ENCODE data around the gene CALD1.

CALD1 gene

DNA sequence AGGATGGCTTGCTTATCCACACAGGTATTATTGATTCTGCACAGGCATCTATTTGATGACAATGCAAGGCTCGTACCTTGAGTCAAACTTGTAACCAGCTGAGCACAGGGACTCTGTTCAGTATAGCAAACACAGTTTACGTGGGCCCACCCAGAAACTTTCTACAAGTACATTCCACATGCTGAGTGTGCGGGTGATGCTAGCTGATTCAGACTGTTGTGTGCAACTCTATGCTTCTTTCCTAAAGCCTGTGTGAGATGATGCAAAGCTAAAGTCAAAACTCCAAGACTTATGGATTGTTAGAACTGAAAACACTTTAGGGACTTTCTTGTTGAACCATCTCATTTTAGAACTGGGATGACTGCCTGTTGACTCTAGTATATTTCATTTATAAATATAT, 21.5 kb upstream of the CALD1 start:
- Histone ChIP-seq H2AK5ac (ENCODE audit: low read length) (no peak overlapping the region), H2BK120ac (ENCODE audit: insufficient read depth, low read length, poor library complexity) (peak overlapping the region; percentile 12), H3K27me3 (ENCODE audit: insufficient read depth, low read length) (no peaks in the 10 kb centered on the region), H3K79me1 (ENCODE audit: low read length) (peaks cover 22% of the 10 kb centered on the region), H4K12ac (ENCODE audit: low read depth, low read length) (no peak overlapping the region), H3K18ac (ENCODE audit: low read length) (peak overlapping the region; percentile 7), H3K14ac (ENCODE audit: low read length) (peak overlapping the region; percentile 15), H2BK5ac (ENCODE audit: low read depth, low read length, poor library complexity) (no peak overlapping the region), H3K9me3 (ENCODE audit: insufficient read depth, low read depth, low read length) (peaks cover 3% of the 10 kb centered on the region), H3K79me2 (ENCODE audit: control insufficient read depth, insufficient read depth, low read length, poor library complexity) (no peaks in the 10 kb centered on the region), H2BK12ac (ENCODE audit: low read length) (peak overlapping the region; percentile 19), H3K27ac (ENCODE audit: low read depth, low read length) (peak overlapping the region; percentile 32), H4K91ac (ENCODE audit: low read depth, low read length) (peak overlapping the region; percentile 7), H3K4me1 (ENCODE audit: control insufficient read depth in 1 of 2, insufficient read depth in 2 of 2, low read length in 2 of 2) (peaks cover 11 to 18% of the 10 kb centered on the region in 2 experiments), H4K8ac (ENCODE audit: low read depth, low read length) (no peak overlapping the region), H3K9ac (ENCODE audit: low read length) (no peak overlapping the region), H2AFZ (ENCODE audit: insufficient read depth, low read length, poor library complexity) (no peak overlapping the region), H3K4ac (ENCODE audit: low read depth, low read length) (no peak overlapping the region), H3K23ac (ENCODE audit: low read length) (no peak overlapping the region), H3K4me2 (ENCODE audit: low read length) (no peak overlapping the region), H3K36me3 (ENCODE audit: control insufficient read depth in 1 of 2, insufficient read depth in 2 of 2, low read length in 2 of 2) (no peaks in the 10 kb centered on the region), H3K4me3 (ENCODE audit: low read depth, low read length) (no peak overlapping the region)
- no CpG with 5 or more reads among the region's 3 CpGs for WGBS (ENCODE audit: extremely low coverage, insufficient coverage, insufficient read length)
- DNase-seq, result peak; percentile 48 to 76

DNA sequence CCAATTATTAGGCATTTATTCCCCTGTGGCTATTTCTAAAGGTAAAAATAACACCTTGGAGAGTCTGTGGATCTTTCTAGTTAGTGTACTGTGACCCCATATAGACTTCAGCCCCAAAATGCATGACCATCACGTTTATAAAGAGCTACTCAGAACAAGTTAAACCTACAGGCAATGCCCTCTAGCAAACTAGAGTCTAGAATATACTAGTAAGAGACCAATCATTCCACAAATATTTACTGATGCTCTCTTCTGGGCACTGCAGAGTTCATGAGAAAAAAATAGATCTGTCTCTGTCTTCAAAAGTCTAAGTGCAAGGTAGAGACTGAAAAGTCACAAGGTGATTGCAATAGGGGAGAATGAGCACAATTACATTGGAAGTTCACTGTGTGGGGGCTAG, 20.5 kb upstream of the CALD1 start:
- WGBS (ENCODE audit: extremely low coverage, insufficient coverage, insufficient read length), result no CpG with 5 or more reads among the region's 1 CpG

DNA sequence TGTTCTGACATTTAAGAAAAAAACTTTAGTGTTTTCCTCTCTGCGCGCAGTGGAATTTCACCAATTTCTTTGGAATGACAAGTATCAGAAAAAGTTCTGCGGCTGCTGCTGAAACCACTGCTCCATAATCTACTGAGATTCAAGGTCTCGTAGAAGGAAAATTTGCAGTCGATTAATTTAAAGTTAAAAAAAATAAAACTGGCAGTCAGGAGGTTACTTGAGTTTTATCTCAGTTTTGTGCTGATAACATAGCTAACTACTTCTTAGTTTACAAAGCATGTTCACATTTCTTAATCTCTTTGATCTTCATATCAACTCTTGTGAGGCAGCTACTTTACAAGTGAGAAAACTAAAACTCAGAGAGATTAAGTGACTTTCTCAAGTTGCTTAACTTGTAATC, 18.2 kb upstream of the CALD1 start:
- H4K91ac ChIP-seq (ENCODE audit: low read depth, low read length), result no peak overlapping the region
- no peak overlapping the region for H2AFZ ChIP-seq (ENCODE audit: insufficient read depth, low read length, poor library complexity)
- no peaks in the 10 kb centered on the region for H3K27me3 ChIP-seq (ENCODE audit: insufficient read depth, low read length)
- peaks cover 3% of the 10 kb centered on the region for H3K9me3 ChIP-seq (ENCODE audit: insufficient read depth, low read depth, low read length)
- H2BK120ac ChIP-seq (ENCODE audit: insufficient read depth, low read length, poor library complexity), result no peak overlapping the region
- H3K9ac ChIP-seq (ENCODE audit: low read length), result no peak overlapping the region
- no peak overlapping the region for H3K23ac ChIP-seq (ENCODE audit: low read length)
- peak in 1 of 2 donors; percentile 71 for DNase-seq
- H3K4me2 ChIP-seq (ENCODE audit: low read length), result no peak overlapping the region
- H2BK12ac ChIP-seq (ENCODE audit: low read length), result no peak overlapping the region
- H3K4ac ChIP-seq (ENCODE audit: low read depth, low read length), result no peak overlapping the region
- H3K14ac ChIP-seq (ENCODE audit: low read length), result no peak overlapping the region
- H3K27ac ChIP-seq (ENCODE audit: low read depth, low read length), result peak overlapping the region; percentile 31
- H4K12ac ChIP-seq (ENCODE audit: low read depth, low read length), result no peak overlapping the region
- H2AK5ac ChIP-seq (ENCODE audit: low read length), result no peak overlapping the region
- H4K8ac ChIP-seq (ENCODE audit: low read depth, low read length), result no peak overlapping the region
- peaks cover 11 to 16% of the 10 kb centered on the region in 2 experiments for H3K4me1 ChIP-seq (ENCODE audit: control insufficient read depth in 1 of 2, insufficient read depth in 2 of 2, low read length in 2 of 2)
- no peak overlapping the region for H2BK5ac ChIP-seq (ENCODE audit: low read depth, low read length, poor library complexity)
- H3K36me3 ChIP-seq (ENCODE audit: control insufficient read depth in 1 of 2, insufficient read depth in 2 of 2, low read length in 2 of 2), result no peaks in the 10 kb centered on the region
- no peak overlapping the region for H3K4me3 ChIP-seq (ENCODE audit: low read depth, low read length)
- H3K79me1 ChIP-seq (ENCODE audit: low read length), result peaks cover 22% of the 10 kb centered on the region
- no peak overlapping the region for H3K18ac ChIP-seq (ENCODE audit: low read length)
- H3K79me2 ChIP-seq (ENCODE audit: control insufficient read depth, insufficient read depth, low read length, poor library complexity), result no peaks in the 10 kb centered on the region
- WGBS (ENCODE audit: extremely low coverage, insufficient coverage, insufficient read length), result no CpG with 5 or more reads among the region's 5 CpGs

More for the DNA sequence above, 20.5 kb upstream of the CALD1 start:
- peak in 1 of 2 donors; percentile 61 for DNase-seq
- Histone ChIP-seq H2AFZ (ENCODE audit: insufficient read depth, low read length, poor library complexity) (no peak overlapping the region), H3K9me3 (ENCODE audit: insufficient read depth, low read depth, low read length) (peaks cover 3% of the 10 kb centered on the region), H2BK5ac (ENCODE audit: low read depth, low read length, poor library complexity) (peak overlapping the region; percentile 68), H2BK120ac (ENCODE audit: insufficient read depth, low read length, poor library complexity) (peak overlapping the region; percentile 45), H3K27ac (ENCODE audit: low read depth, low read length) (no peak overlapping the region), H2AK5ac (ENCODE audit: low read length) (peak overlapping the region; percentile 20), H3K23ac (ENCODE audit: low read length) (no peak overlapping the region), H3K27me3 (ENCODE audit: insufficient read depth, low read length) (no peaks in the 10 kb centered on the region), H3K79me2 (ENCODE audit: control insufficient read depth, insufficient read depth, low read length, poor library complexity) (no peaks in the 10 kb centered on the region), H4K12ac (ENCODE audit: low read depth, low read length) (no peak overlapping the region), H2BK12ac (ENCODE audit: low read length) (peak overlapping the region; percentile 97), H3K4ac (ENCODE audit: low read depth, low read length) (no peak overlapping the region), H3K4me2 (ENCODE audit: low read length) (no peak overlapping the region), H4K8ac (ENCODE audit: low read depth, low read length) (peak overlapping the region; percentile 3), H3K4me3 (ENCODE audit: low read depth, low read length) (no peak overlapping the region), H3K9ac (ENCODE audit: low read length) (no peak overlapping the region), H4K91ac (ENCODE audit: low read depth, low read length) (peak overlapping the region; percentile 89), H3K4me1 (ENCODE audit: control insufficient read depth in 1 of 2, insufficient read depth in 2 of 2, low read length in 2 of 2) (peaks cover 11 to 15% of the 10 kb centered on the region in 2 experiments), H3K18ac (ENCODE audit: low read length) (peak overlapping the region; percentile 18), H3K36me3 (ENCODE audit: control insufficient read depth in 1 of 2, insufficient read depth in 2 of 2, low read length in 2 of 2) (no peaks in the 10 kb centered on the region), H3K14ac (ENCODE audit: low read length) (peak overlapping the region; percentile 36), H3K79me1 (ENCODE audit: low read length) (peaks cover 22% of the 10 kb centered on the region)

DNA sequence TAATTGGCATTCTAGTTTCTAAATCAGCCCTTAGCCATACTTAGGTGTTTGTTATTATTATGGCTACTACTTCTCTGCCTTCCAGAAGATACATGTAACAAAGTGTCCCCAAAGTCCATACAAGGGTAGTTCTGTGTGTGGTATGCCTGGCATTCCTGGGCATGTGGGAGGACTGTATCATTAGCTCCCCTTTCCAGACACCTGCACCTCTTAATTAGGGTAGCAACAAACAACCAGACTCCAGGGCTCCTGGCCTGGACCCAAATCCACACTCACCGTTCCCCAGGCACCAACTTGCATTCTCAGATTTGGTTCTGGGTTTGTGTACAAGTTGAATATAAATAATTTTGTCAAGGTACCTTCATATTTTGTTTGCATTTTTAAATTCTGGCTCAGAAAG, 15.5 kb upstream of the CALD1 start:
- DNase-seq, result no peak
- Histone ChIP-seq H2AK5ac (ENCODE audit: low read length) (no peak overlapping the region), H3K79me2 (ENCODE audit: control insufficient read depth, insufficient read depth, low read length, poor library complexity) (no peaks in the 10 kb centered on the region), H2BK5ac (ENCODE audit: low read depth, low read length, poor library complexity) (no peak overlapping the region), H3K23ac (ENCODE audit: low read length) (no peak overlapping the region), H3K18ac (ENCODE audit: low read length) (no peak overlapping the region), H3K4ac (ENCODE audit: low read depth, low read length) (no peak overlapping the region), H3K14ac (ENCODE audit: low read length) (no peak overlapping the region), H2BK12ac (ENCODE audit: low read length) (no peak overlapping the region), H4K91ac (ENCODE audit: low read depth, low read length) (no peak overlapping the region), H2AFZ (ENCODE audit: insufficient read depth, low read length, poor library complexity) (no peak overlapping the region), H3K9me3 (ENCODE audit: insufficient read depth, low read depth, low read length) (peaks cover 3% of the 10 kb centered on the region), H3K36me3 (ENCODE audit: control insufficient read depth in 1 of 2, insufficient read depth in 2 of 2, low read length in 2 of 2) (no peaks in the 10 kb centered on the region), H2BK120ac (ENCODE audit: insufficient read depth, low read length, poor library complexity) (no peak overlapping the region), H4K12ac (ENCODE audit: low read depth, low read length) (no peak overlapping the region), H3K4me2 (ENCODE audit: low read length) (no peak overlapping the region), H3K4me3 (ENCODE audit: low read depth, low read length) (no peak overlapping the region), H4K8ac (ENCODE audit: low read depth, low read length) (no peak overlapping the region), H3K79me1 (ENCODE audit: low read length) (peaks cover 22% of the 10 kb centered on the region), H3K4me1 (ENCODE audit: control insufficient read depth in 1 of 2, insufficient read depth in 2 of 2, low read length in 2 of 2) (peaks cover 10 to 18% of the 10 kb centered on the region in 2 experiments), H3K27ac (ENCODE audit: low read depth, low read length) (no peak overlapping the region), H3K9ac (ENCODE audit: low read length) (no peak overlapping the region), H3K27me3 (ENCODE audit: insufficient read depth, low read length) (no peaks in the 10 kb centered on the region)
- WGBS (ENCODE audit: extremely low coverage, insufficient coverage, insufficient read length), result no CpG with 5 or more reads among the region's 1 CpG
